Vagina (tissue), 2 donors: ENCODE measurements around the gene RNF144B. TPM values are rescaled to one million over a fixed set of nuclear protein-coding genes. Genes with fewer than 3 reads are reported as not detected.
A peak's percentile ranks its signal among the peaks of the same experiment; 100 is the strongest.

Experiments
- DNase-seq, 2 donors: peaks; one replicate each; pipeline ENCODE4 v3.0.0-alpha.2; 2017; ENCODE audit errors: extremely low spot score in 2 of 2
- H3K27ac ChIP-seq: fragments of 200-600 bp; sonication (generic); one replicate; pipeline ENCODE4 v1.5.1; 2019
- H3K27me3 ChIP-seq: fragments of 200-600 bp; sonication (generic); one replicate; pipeline ENCODE4 v1.5.1; 2019
- H3K36me3 ChIP-seq, 2 donors: fragments of 200-600 bp; sonication (generic); one replicate each; pipeline ENCODE4 v1.5.1; 2017 to 2019
- H3K4me1 ChIP-seq: fragments of 200-600 bp; sonication (generic); one replicate; pipeline ENCODE4 v1.5.1; 2019
- H3K4me3 ChIP-seq, 2 donors: fragments of 200-600 bp; sonication (generic); 1 replicate in 1 of 2; 2 replicates in 1 of 2; pipeline ENCODE4 v1.5.1; 2016 to 2019
- H3K9me3 ChIP-seq: fragments of 200-600 bp; sonication (generic); one replicate; pipeline ENCODE4 v1.5.1; 2019
- POLR2A ChIP-seq, 2 donors: fragments of 450-650 bp; IDR thresholded peaks; one replicate each; pipeline ENCODE4 v1.6.1; 2017; ENCODE audit warnings: antibody characterized with exemption in 2 of 2, mild to moderate bottlenecking in 2 of 2, moderate library complexity in 2 of 2
- POLR2AphosphoS5 ChIP-seq, 2 donors: sonication (generic); formaldehyde crosslinking; IDR thresholded peaks; one replicate each; pipeline ENCODE4 v1.9.0; 2017; ENCODE audit warnings: antibody characterized with exemption in 2 of 2, mild to moderate bottlenecking in 2 of 2, low read depth in 1 of 2; ENCODE audit not compliant: insufficient read depth in 1 of 2
- intact Hi-C: fragments of 100-400 bp; cut with DNase I; formaldehyde crosslinking; loops from one replicate; pipeline ENCODE4 v1.15.1; 2023
- total RNA-seq: library from RNA; depleted of rRNA; stranded (reverse); fragments of >200 nt; gene quantifications from one replicate; pipeline ENCODE4 v1.2.3, GENCODE V29; 2016
- TF ChIP-seq, protein P1 (sequence below), 3 experiments: fragments of 450-650 bp in 2 of 3; fragments of 200-600 bp in 1 of 3; sonication (generic) in 1 of 3; IDR thresholded peaks; one replicate each; pipeline ENCODE4 v1.5.1; 2017 to 2019; ENCODE audit warnings: antibody characterized with exemption in 3 of 3, mild to moderate bottlenecking in 2 of 3, moderate library complexity in 2 of 3

Gene RNF144B
- total RNA-seq, 1 donor from 2014 or later = 6.9 TPM

DNA sequence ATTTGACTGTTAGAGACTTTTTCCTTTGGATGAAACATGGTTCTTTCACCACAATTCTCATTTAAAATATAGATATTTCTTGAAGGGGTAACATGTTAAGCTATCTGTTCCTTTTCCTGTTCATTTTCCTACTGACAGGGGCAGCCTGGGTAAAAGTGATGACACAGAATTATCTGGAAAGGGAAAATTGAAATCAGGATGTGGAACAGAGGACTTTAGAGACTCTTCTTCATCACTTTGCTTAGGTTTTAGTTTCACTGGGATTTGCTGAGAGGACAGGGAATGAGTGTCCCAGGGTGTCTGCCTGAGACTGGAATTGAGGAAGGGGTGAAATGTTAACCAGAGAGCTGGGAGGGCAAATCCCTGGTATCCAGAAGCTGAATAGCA, 116.0 kb downstream of the RNF144B start:
- intact Hi-C loops = loop anchor here (2.0 kb wide), 1 partner anchor 180 kb away; no protein-coding TSS in a partner anchor
- no peak for DNase-seq
- TF ChIP-seq, protein P1, sequence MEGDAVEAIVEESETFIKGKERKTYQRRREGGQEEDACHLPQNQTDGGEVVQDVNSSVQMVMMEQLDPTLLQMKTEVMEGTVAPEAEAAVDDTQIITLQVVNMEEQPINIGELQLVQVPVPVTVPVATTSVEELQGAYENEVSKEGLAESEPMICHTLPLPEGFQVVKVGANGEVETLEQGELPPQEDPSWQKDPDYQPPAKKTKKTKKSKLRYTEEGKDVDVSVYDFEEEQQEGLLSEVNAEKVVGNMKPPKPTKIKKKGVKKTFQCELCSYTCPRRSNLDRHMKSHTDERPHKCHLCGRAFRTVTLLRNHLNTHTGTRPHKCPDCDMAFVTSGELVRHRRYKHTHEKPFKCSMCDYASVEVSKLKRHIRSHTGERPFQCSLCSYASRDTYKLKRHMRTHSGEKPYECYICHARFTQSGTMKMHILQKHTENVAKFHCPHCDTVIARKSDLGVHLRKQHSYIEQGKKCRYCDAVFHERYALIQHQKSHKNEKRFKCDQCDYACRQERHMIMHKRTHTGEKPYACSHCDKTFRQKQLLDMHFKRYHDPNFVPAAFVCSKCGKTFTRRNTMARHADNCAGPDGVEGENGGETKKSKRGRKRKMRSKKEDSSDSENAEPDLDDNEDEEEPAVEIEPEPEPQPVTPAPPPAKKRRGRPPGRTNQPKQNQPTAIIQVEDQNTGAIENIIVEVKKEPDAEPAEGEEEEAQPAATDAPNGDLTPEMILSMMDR (IDR thresholded peaks at IDR 0.05) = no peak
- TF ChIP-seq POLR2AphosphoS5 (IDR thresholded peaks at IDR 0.05; ENCODE audit: insufficient read depth in 1 of 2, low read depth in 1 of 2) (no peak), POLR2A (IDR thresholded peaks at IDR 0.05) (no peak)
- peaks cover 7% of the 10 kb centered on the region for H3K4me1 ChIP-seq
- no peaks in the 10 kb centered on the region for H3K36me3 ChIP-seq
- no peaks in the 10 kb centered on the region for H3K9me3 ChIP-seq
- H3K27ac ChIP-seq = no peak overlapping the region
- H3K27me3 ChIP-seq = no peaks in the 10 kb centered on the region
- no peak overlapping the region for H3K4me3 ChIP-seq

DNA sequence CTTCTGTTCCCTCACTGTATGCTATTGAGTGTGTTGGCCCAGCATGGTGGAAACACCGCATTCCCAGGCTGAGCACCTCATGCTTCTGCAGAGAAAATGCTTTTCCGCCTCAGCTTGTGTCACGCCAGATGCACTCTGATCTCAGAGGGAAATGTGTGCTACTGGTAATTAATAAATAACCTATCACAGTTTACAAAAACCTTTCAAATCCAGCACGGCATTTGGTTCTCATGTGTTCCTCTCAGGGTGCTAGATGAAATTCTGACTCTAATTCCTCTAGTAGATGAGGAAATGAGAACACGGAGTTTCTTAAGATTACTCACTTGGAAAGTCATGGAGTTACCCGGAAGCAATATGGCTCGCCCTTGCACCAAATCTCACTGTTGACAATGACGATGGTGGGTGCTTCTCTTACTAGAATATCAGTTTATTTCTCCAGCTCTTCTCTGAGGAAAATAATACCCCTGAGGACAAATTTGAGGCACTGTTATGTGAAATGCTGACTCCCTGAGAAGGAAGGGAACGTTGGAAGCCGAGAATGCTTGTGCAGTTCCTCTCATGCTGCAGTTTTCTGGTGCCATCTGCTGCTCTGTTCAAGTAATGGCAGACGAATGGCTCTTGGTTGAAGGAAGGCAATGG, 116.6 kb downstream of the RNF144B start:
- no peaks in the 10 kb centered on the region for H3K27me3 ChIP-seq
- H3K36me3 ChIP-seq = no peaks in the 10 kb centered on the region
- no peak overlapping the region for H3K27ac ChIP-seq
- intact Hi-C loops = loop anchor here (2.0 kb wide), 1 partner anchor 181 kb away; no protein-coding TSS in a partner anchor
- DNase-seq = no peak
- no peak for TF ChIP-seq POLR2A (IDR thresholded peaks at IDR 0.05)
- TF ChIP-seq, protein P1 (IDR thresholded peaks at IDR 0.05) = peak; percentile 80 to 91 (median 89)
- TF ChIP-seq POLR2AphosphoS5 (IDR thresholded peaks at IDR 0.05; ENCODE audit: insufficient read depth in 1 of 2, low read depth in 1 of 2) = peak in 1 of 2 donors; percentile 57
- H3K4me3 ChIP-seq = peak overlapping the region; percentile 8 to 26
- H3K9me3 ChIP-seq = no peaks in the 10 kb centered on the region
- H3K4me1 ChIP-seq = peaks cover 7% of the 10 kb centered on the region

DNA sequence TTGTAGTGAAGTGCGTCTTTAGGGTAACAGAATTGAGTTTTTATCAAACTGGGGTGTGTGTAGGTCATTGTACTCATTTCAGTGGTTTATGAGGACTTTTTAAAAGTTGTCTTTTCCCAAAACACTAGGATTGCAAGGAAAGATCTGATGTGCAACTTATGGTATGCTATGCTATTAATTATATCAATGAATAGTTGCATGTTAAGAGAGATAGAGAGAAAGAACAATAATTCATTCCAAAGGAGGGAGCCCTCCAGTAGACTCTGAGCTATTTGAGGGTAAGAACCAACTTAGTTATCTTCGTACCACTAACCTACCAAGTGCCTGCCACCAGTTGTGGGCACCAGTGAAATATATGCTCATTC, 117.1 kb downstream of the RNF144B start:
- no peaks in the 10 kb centered on the region for H3K9me3 ChIP-seq
- H3K4me1 ChIP-seq = peaks cover 7% of the 10 kb centered on the region
- TF ChIP-seq POLR2A (IDR thresholded peaks at IDR 0.05) (no peak), POLR2AphosphoS5 (IDR thresholded peaks at IDR 0.05; ENCODE audit: insufficient read depth in 1 of 2, low read depth in 1 of 2) (no peak)
- TF ChIP-seq, protein P1 (IDR thresholded peaks at IDR 0.05) = no peak
- H3K4me3 ChIP-seq = peak overlapping the region; percentile 8 to 26
- no peak for DNase-seq
- intact Hi-C loops = no loop called here
- no peak overlapping the region for H3K27ac ChIP-seq
- no peaks in the 10 kb centered on the region for H3K27me3 ChIP-seq
- no peaks in the 10 kb centered on the region for H3K36me3 ChIP-seq

DNA sequence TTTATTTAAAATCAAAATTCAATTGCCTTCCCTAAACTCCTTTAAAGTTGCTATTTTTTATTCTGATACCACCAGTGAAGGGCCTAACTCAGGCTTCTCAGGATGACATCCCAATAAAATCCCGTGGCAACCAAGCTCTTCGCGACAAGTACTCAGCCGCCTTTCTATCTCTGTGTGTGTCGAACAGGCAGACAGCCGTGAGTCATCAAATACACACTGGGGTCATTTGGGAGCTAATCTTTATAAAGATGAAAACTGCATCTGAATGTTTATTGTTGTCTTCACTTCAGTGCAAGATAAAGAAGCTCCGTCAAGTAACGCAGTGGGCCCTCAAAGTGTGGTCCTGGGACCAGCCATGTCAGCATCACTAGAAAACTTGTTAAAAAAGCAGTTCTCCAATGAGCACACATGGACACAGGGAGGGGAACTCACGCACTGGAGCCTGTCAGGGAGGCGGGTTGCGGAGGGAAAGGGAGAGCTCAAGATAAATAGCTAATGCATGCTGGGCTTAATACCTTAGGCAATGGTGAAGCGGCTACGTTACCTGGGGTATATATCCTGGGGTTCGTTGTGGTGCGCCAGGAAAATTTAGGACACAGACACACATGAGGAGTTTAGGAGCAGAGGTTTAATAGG, 119.3 kb downstream of the RNF144B start:
- Histone ChIP-seq H3K27me3 (no peaks in the 10 kb centered on the region), H3K36me3 (no peaks in the 10 kb centered on the region), H3K9me3 (no peaks in the 10 kb centered on the region), H3K27ac (no peak overlapping the region), H3K4me3 (no peak overlapping the region), H3K4me1 (peaks cover 7% of the 10 kb centered on the region)
- TF ChIP-seq, protein P1 (IDR thresholded peaks at IDR 0.05) = no peak
- no peak for TF ChIP-seq POLR2A (IDR thresholded peaks at IDR 0.05)
- TF ChIP-seq POLR2AphosphoS5 (IDR thresholded peaks at IDR 0.05; ENCODE audit: insufficient read depth in 1 of 2, low read depth in 1 of 2) = no peak
- intact Hi-C loops = no loop called here
- no peak for DNase-seq

DNA sequence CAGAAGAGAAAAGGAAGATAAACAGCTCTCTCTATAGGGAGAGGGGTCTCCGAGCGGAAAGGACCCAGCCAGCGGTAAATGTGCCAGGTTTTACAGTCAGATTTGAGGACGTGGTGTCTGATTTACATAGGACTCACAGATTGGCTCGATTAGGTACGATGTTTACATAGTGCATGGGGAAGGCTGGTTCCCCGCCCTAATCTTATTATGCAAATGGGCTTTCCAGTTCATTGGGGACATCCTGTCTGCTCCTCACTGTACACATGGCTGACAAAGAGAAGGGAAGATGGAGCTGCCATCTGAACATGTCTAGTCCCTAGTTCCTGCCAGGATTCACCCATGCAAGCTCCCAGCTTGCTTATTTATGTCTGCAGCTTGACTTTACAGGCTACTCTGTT, 119.9 kb downstream of the RNF144B start:
- TF ChIP-seq POLR2AphosphoS5 (IDR thresholded peaks at IDR 0.05; ENCODE audit: insufficient read depth in 1 of 2, low read depth in 1 of 2) (no peak), POLR2A (IDR thresholded peaks at IDR 0.05) (no peak)
- TF ChIP-seq, protein P1 (IDR thresholded peaks at IDR 0.05) = no peak
- H3K27me3 ChIP-seq = no peaks in the 10 kb centered on the region
- peaks cover 7% of the 10 kb centered on the region for H3K4me1 ChIP-seq
- H3K4me3 ChIP-seq = no peak overlapping the region
- H3K9me3 ChIP-seq = no peaks in the 10 kb centered on the region
- H3K36me3 ChIP-seq = no peaks in the 10 kb centered on the region
- DNase-seq = no peak
- H3K27ac ChIP-seq = no peak overlapping the region
- intact Hi-C loops = no loop called here
